GM23248 (cell line): Measurements from ENCODE around the gene NEU4. TPM values are rescaled to one million over a fixed set of nuclear protein-coding genes. Genes with fewer than 3 reads are reported as not detected.

ENCODE experiments used
- DNase-seq: peaks from one replicate; pipeline ENCODE4 v3.0.0-alpha.2; 2015
- H2AFZ ChIP-seq: fragments of 200-600 bp; sonication (generic); 2 replicates; pipeline ENCODE4 v1.6.1; 2016; ENCODE audit warnings: antibody characterized with exemption
- H3F3A ChIP-seq: fragments of 200-600 bp; sonication (generic); 2 replicates; pipeline ENCODE4 v1.6.1; 2016; ENCODE audit warnings: mild to moderate bottlenecking, antibody characterized with exemption, mixed run types; ENCODE audit not compliant: insufficient read depth
- H3K27ac ChIP-seq: fragments of 200-600 bp; sonication (generic); 2 replicates; pipeline ENCODE4 v1.5.1; 2016; ENCODE audit warnings: mild to moderate bottlenecking
- H3K27me3 ChIP-seq: fragments of 200-600 bp; sonication (generic); replicated peaks from 2 replicates; pipeline ENCODE4 v1.6.1; 2016; ENCODE audit warnings: mild to moderate bottlenecking; ENCODE audit not compliant: insufficient read depth
- H3K36me3 ChIP-seq: fragments of 200-600 bp; sonication (generic); 2 replicates; pipeline ENCODE4 v1.6.1; 2016; ENCODE audit warnings: low read depth, mild to moderate bottlenecking
- H3K4me1 ChIP-seq: fragments of 200-600 bp; sonication (generic); 2 replicates; pipeline ENCODE4 v1.6.1; 2016; ENCODE audit warnings: mild to moderate bottlenecking; ENCODE audit not compliant: insufficient read depth
- H3K4me2 ChIP-seq: fragments of 200-600 bp; sonication (generic); one replicate; pipeline ENCODE4 v1.6.1; 2016; ENCODE audit warnings: mild to moderate bottlenecking; ENCODE audit not compliant: unreplicated experiment
- H3K4me3 ChIP-seq: fragments of 200-600 bp; sonication (generic); 2 replicates; pipeline ENCODE4 v1.5.1; 2016; ENCODE audit warnings: mild to moderate bottlenecking
- H3K79me2 ChIP-seq: fragments of 200-600 bp; sonication (generic); 2 replicates; pipeline ENCODE4 v1.6.1; 2016; ENCODE audit warnings: mild to moderate bottlenecking; ENCODE audit not compliant: insufficient read depth
- H3K9ac ChIP-seq: fragments of 200-600 bp; sonication (generic); 2 replicates; pipeline ENCODE4 v1.6.1; 2016; ENCODE audit warnings: mild to moderate bottlenecking
- H3K9me2 ChIP-seq: fragments of 200-600 bp; sonication (generic); 2 replicates; pipeline ENCODE4 v1.6.1; 2016; ENCODE audit warnings: mixed run types, mild to moderate bottlenecking, moderate library complexity; ENCODE audit not compliant: insufficient read depth
- H3K9me3 ChIP-seq: fragments of 200-600 bp; sonication (generic); one replicate; pipeline ENCODE4 v1.6.1; 2017; ENCODE audit warnings: low read depth
- H4K20me1 ChIP-seq: fragments of 200-600 bp; sonication (generic); 2 replicates; pipeline ENCODE4 v1.6.0; 2016; ENCODE audit not compliant: insufficient read depth
- EZH2 ChIP-seq: fragments of 200-600 bp; sonication (generic); IDR thresholded peaks from 2 replicates; pipeline ENCODE4 v1.6.1; 2018; ENCODE audit warnings: antibody characterized with exemption, mild to moderate bottlenecking; ENCODE audit not compliant: insufficient read depth, poor library complexity, severe bottlenecking
- EZH2phosphoT487 ChIP-seq: fragments of 200-600 bp; sonication (generic); IDR thresholded peaks from 2 replicates; pipeline ENCODE4 v1.6.1; 2018; ENCODE audit warnings: antibody characterized with exemption, moderate library complexity, mild to moderate bottlenecking, low read depth; ENCODE audit not compliant: insufficient read depth
- WGBS, 2 experiments: methylation state at CpG; one replicate each; pipeline ENCODE4 v1.1.6; 2015 to 2017; ENCODE audit warnings: low lambda C conversion rate in 2 of 2, low coverage in 1 of 2; ENCODE audit errors: missing lambda C conversion rate in 2 of 2; 5-methylcytosine and 5-hydroxymethylcytosine counted together
- in situ Hi-C: fragments of 300-500 bp; cut with MboI; formaldehyde crosslinking; loops from 2 replicates; pipeline ENCODE4 v1.15.0; 2020
- polyA plus RNA-seq: library from polyadenylated mRNA; unstranded; fragments of >200 nt; fragmentation: Nextera tagmentation; extraction: Ambion mirVana; gene quantifications from 2 replicates; pipeline ENCODE4 v1.2.1, GENCODE V29; 2016
- total RNA-seq: library from RNA; depleted of rRNA; stranded (reverse); fragments of >200 nt; shearing (Covaris generic); gene quantifications from 2 replicates; pipeline ENCODE4 v1.2.3, GENCODE V29; 2014

Gene NEU4
- total and polyA plus RNA-seq, 2 experiments from 2014 or later, result not detected

- Histone ChIP-seq H3K4me1 (no peaks in the 10 kb centered on the region), H3K9me3 (no peaks in the 10 kb centered on the region), H3F3A (no peaks in the 10 kb centered on the region), H3K27me3 (peaks cover 12% of the 10 kb centered on the region; the same call in 1 of the 2 replicates), H3K9ac (no peak overlapping the region), H4K20me1 (no peaks in the 10 kb centered on the region), H3K79me2 (no peaks in the 10 kb centered on the region), H3K36me3 (no peaks in the 10 kb centered on the region), H3K9me2 (no peaks in the 10 kb centered on the region), H3K4me2 (no peak overlapping the region), H3K4me3 (no peak overlapping the region), H3K27ac (no peak overlapping the region), H2AFZ (no peak overlapping the region)
- TF ChIP-seq EZH2phosphoT487 (no peak), EZH2 (no peak)
- WGBS, 2 experiments, result 81 to 89% methylated on average over 27 to 42 of the region's 44 CpGs
- in situ Hi-C loops, result no loop called here
- DNase-seq, result no peak
Observed at GRCh38 chr2:241801611-241802420, 7.2 kb upstream of the NEU4 start.

- H4K20me1 ChIP-seq, result no peaks in the 10 kb centered on the region
- in situ Hi-C loops, result no loop called here
- TF ChIP-seq EZH2 (no peak), EZH2phosphoT487 (no peak)
- no peaks in the 10 kb centered on the region for H3K9me2 ChIP-seq
- no peaks in the 10 kb centered on the region for H3F3A ChIP-seq
- H3K27me3 ChIP-seq, result peaks cover 12% of the 10 kb centered on the region; the same call in 1 of the 2 replicates
- H3K36me3 ChIP-seq, result no peaks in the 10 kb centered on the region
- no peaks in the 10 kb centered on the region for H3K9me3 ChIP-seq
- DNase-seq, result no peak
- no peaks in the 10 kb centered on the region for H3K4me1 ChIP-seq
- H3K9ac ChIP-seq, result no peak overlapping the region
- WGBS, 2 experiments, result 39 to 64% methylated on average over 20 to 32 of the region's 32 CpGs
- no peak overlapping the region for H2AFZ ChIP-seq
- no peak overlapping the region for H3K27ac ChIP-seq
- H3K4me3 ChIP-seq, result peak overlapping the region; percentile 67; the same call in 1 of the 2 replicates
- H3K79me2 ChIP-seq, result no peaks in the 10 kb centered on the region
- no peak overlapping the region for H3K4me2 ChIP-seq
Observed at GRCh38 chr2:241802421-241803318, 6.3 kb upstream of the NEU4 start.

GRCh38 chr2:241803387-241804325 is 5.3 kb upstream of the NEU4 start:
- Histone ChIP-seq H3K9me3 (no peaks in the 10 kb centered on the region), H3K79me2 (no peaks in the 10 kb centered on the region), H3K4me1 (no peaks in the 10 kb centered on the region), H3K4me3 (peak overlapping the region; percentile 67), H4K20me1 (no peaks in the 10 kb centered on the region), H3K27me3 (peaks cover 12% of the 10 kb centered on the region; the same call in 1 of the 2 replicates), H3K9me2 (no peaks in the 10 kb centered on the region), H2AFZ (peak overlapping the region; percentile 73), H3K4me2 (peak overlapping the region; percentile 68), H3K36me3 (no peaks in the 10 kb centered on the region), H3F3A (no peaks in the 10 kb centered on the region), H3K27ac (no peak overlapping the region), H3K9ac (no peak overlapping the region)
- 3 to 5% methylated on average over 76 to 102 of the region's 109 CpGs for WGBS, 2 experiments
- peak; percentile 60 for DNase-seq
- in situ Hi-C loops, result no loop called here
- TF ChIP-seq EZH2phosphoT487 (no peak), EZH2 (no peak)
